ENCODE data around the gene SELENON.

SELENON gene

DNA sequence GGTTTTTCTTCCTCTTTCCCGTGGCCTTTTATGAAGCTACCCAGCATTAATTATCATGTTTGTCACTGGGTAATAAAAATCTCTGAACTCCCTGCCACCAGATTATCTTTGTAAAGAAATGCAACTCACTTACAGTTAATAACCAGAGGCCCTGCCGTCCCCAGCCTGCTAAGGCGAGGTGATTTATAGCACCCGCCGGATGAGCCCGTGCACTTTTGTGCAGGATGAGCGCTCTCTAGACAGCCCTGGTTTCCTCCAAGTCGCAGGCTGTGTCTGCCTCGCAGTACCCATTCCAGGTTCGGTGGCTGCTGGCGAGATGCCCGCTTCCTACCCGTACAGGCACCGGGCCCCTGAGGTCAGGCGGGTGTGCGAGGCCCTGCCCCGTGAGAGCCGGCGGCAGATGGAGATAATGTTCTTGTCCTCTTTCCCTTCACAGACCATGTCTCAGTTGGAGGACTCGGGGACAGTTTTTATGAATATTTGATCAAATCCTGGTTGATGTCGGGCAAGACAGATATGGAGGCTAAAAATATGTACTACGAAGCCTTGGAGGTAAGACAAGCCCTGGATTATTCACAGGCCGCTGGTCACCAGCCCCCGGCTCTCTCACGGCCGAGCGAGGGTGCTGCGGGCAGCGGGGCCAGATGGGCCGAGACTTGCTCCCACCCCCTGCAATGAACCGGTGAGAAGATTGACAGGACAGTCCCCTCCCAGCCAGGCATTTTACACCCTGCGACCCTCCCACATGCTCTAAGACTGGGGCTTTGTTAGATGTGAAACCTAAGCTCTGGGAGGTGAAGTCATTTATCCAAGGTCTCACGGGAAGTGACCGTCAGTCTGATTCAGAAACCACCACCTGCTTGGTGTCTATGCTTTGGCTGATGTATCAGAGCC lies 28.5 kb upstream of the SELENON start:
- DNase-seq: peak; percentile 45 to 50

DNA sequence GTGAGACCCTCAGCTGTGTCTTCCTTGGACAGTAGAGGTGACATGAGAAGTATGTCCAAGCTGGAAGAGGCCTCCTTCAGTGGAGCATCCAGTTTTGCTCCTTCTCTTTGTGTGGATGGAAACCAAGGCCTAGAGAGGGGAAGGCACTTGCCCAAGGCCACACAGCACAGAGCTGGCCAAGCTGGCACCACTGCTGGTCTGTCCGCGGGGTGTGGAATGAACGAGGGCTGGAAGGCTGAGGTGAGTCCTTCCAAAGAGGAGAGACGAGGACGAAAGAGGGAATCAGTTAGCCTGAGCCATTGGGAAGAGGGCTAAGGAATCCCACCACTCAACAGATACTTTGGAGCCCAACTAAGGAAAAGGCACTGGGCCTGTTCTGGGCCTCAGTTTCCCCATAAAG lies 27.8 kb upstream of the SELENON start:
- DNase-seq: no peak

DNA sequence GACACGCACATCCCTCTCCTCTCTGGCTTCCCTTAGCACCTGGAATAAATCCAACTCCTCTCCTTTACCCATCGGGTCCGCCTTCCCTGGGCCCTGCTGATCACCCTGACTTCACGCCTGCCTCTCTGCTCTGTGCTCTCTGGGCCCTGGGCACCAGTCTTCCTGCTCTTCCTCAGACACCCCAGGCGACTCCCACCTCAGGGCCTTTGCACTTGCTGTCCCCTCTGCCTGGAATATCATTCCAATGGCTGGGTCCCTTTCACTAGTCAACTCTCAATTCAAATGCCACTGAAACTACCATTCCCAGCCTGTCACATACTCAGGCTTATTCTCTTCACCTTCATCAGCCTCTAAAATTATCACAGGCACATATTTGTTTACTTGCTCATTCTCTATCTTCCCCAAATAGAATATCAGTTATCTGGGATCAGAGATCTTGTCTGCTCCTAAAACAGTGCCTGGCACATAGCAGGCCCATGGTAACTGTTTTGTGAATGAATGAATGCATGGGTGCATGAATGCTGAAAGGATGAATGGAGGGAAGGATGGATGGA lies 27.2 kb upstream of the SELENON start:
- DNase-seq: no peak

DNA sequence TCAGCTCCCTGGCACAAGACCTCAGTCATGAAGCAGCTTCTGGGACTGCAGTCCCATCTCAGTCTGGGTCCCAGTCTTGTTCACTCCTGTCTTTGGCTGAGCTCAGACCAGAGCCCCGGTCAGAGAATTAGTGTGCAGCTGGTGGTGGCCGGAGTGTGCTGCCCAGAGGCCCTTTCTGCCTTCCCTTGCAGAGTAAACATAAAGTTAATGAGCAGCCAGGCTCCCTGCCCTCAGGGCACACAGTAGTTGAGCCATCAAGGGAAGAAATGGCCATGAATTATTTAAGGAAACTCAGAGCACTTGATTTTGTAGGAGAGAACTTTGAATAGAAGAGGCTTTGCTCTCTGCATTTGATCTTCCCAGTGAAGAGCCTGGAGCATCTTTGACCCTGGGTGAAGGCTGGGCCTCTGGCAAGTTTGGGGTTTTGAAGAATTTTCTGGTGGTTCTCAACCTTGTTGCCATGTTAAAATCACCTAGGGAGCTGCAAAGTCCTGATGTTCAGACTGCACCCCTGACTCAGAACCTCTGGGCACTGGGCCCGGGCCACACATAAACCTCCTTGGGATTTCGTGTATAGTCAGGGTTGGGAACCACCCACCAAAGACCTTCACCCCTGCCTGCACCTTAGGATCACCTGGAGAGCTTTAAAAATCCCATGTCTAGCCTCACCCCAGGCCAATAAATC lies 26.4 kb upstream of the SELENON start:
- no peak for DNase-seq

DNA sequence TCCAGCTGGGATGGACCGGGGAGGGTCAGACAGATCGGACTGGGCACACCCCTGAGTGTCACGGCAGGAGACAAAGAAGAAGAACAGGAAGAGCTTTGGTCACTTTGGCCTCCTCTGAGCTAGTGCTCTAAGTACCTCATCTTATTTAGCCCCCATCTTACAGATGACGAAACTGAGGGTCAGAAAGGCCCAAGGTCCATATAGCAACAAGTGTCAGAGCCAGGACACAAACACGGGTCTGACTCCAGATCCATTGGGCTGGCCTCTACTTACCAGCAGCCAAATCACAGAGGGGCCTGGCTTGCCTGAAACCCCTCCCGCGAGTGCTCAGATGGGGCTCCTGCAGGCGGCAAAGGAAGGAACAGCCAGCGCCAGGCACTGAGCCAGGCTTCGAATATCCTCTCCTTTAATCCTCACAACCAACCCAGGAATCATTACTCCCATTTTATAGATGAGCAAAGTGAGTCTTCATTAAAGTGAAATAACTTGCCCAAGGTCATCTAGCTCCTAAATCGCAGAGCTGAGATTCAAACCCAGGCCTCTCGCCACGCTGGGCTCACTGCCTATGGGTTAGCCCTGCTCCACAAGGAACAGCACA lies 25.7 kb upstream of the SELENON start:
- DNase-seq: no peak

DNA sequence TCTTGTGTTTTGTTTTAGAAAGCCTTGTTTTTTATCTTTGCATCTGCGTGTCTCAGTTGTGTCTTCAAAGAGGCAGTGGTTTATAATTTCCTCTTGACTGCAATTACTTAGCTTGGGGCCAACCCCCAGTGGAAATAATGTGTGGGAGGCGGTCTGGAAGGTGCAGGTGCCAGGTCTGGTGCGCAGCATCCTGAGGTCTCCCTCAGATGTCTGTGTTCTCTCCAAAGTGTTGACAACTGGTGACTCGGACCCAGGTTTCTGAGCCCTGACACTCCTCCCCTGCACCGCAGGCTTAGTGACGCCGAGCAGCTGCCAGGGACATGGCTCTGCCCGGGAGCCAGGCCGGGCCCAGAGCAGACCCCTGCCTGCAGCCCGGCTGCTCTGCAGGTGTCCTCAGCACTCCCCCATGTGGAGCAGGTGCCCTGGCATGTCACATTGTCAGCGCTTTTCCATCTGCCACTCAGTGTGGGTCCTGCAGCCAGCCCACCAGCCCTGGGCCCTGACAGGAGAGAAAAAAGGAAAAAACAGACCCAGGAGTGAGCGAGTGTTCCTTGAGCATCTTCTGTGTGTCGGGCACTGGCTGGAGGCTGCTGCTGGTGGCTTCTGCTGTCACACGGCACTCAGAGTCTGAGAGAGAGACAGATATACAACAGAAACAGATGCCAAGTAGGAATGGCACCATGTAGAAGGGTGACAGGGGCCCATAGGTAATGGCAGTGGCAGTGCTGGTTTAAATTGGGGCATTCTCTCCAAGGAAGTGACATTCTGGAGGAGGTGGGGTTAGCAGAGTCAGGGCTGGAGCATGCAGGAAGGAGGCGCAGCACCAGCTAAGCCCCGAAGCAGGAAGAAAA lies 24.8 kb upstream of the SELENON start:
- peak in 1 of 2 experiments; percentile 21 for DNase-seq

DNA sequence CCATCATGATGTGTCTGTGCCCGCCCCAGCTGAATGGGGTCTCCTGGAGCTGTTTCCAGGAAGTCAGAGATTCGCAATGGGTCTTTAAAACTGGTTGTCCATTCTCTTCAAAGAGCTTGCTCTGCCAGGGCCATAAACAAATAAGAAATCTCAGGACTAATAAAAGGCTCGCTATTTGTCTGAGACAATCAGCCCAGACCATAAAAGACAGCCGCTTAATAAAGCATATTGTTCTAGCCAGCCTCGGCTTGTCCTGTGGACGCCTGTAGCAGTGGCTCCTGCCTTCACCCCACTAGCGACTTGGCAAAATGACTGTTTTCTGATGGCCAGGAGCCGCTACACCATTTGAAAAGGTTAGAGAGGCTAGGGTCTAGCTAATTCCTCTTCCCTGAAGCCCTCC lies 20.6 kb upstream of the SELENON start:
- no peak for DNase-seq

DNA sequence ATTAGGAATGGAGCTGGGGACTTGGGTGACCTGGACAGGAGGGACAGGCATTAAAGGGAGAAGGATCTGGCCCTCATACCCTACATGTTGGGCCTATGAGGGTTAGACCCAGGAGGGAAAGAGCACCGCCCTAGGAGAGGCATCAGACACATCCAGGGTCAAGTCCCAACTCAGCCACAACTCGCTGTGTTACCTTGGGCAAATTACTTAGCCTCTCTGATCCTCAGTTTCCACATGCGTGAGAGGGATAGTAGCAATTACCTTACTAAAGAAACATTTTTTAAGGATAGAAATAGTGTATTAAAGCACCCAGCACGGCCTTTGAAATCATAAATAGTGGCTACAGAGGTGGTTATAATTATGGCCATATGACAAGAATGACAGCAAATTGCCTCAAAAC lies 20.1 kb upstream of the SELENON start:
- DNase-seq: no peak

DNA sequence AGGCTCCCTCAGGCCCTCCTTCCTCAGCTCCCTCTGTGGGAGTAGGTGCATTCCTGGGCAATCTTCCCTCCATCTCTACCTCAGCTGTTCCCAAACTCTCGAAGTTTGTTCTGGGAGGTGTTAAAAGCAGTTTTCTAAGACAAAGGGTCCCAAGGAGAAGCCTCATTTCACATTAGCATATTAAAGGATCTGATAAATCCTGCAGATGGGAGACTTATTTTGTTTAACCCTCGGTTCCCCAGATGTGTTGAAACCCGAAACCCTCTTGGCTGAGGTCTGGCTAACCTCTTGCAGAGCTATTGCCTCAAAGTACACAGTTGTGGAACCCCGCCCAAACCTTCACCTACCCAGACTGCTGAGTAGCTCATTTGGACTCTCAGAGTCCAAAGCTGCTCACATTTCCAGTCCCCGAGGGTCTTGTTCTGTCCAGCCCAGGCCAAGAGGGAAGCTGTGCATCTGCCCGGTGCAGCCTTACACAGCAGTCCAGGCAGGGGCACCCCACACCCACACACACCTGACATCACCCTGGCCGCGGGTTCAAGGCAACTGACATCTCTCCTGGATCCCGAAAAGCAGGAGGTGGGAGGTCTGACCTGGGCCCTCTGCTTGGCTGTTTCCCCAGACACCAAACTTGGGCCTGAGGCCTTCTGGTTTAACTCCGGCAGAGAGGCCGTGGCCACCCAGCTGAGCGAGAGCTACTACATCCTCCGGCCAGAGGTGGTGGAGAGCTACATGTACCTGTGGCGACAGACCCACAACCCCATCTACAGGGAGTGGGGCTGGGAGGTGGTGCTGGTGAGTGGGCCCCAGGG lies 19.5 kb upstream of the SELENON start:
- no peak for DNase-seq

DNA sequence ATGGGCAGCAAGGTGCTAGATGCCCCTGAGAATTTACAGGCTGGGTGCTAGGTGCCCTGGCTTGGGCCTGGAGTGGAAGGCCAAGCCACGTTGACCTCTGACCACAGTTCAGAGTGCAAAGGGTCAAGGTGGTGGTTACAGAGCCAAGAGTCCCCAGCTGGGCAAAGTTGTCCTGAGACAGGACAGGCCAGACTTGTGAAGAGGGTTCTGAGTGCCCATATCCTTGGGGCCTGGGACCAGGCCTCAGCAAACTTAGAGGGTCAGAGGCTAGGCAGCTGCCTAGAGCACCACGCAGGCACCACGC lies 18.9 kb upstream of the SELENON start:
- DNase-seq: no peak

DNA sequence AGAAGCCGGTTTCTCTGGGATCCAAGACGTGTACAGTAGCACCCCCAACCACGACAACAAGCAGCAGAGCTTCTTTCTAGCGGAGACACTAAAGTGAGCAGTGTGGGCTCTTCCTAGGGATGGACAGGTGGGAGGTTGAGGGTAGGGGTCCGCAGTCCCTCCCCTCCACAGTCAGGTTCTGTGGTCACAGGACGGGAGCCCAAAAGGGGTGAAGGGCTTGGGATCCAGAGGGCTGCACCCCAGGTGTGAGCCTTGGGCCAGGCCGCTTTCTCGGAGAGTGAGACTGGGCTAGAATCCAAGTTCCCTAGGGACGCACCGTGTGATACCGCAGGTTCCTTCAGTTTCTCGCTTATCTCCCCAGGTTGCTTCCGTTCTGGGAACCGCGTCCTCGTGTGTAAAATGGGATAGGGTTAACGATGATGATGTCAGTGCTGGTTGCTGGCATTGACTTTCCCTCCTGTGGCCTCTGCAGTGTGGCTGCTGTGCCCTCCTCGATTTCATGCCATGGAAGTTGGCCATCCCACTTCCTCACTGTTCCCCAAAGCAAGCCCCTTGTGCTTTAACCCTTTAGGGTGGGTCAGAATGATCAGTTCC lies 17.3 kb upstream of the SELENON start:
- no peak for DNase-seq

DNA sequence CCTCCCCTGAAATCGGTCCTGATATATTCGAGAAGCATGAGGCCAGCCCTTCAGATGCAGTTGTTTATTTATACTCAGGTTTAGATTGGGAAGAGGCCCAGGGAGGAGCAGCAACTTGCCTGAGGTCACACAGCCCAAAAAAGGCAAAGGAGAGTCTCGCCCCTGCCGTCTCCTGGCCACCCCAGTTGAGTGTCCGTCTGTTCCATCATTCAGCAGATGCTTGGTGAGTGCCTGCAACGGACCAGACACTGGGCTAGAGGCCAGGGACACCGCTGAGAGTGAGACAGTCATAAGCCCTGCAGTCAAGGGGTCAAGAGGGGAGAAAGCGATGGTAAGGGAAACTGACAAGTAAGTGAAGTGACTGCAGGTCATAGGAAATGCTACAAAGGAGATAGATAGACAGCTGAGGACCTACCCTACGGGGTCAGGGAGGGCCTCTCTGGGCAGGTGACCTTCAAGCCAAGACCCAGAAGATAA lies 15.4 kb upstream of the SELENON start:
- no peak for DNase-seq

DNA sequence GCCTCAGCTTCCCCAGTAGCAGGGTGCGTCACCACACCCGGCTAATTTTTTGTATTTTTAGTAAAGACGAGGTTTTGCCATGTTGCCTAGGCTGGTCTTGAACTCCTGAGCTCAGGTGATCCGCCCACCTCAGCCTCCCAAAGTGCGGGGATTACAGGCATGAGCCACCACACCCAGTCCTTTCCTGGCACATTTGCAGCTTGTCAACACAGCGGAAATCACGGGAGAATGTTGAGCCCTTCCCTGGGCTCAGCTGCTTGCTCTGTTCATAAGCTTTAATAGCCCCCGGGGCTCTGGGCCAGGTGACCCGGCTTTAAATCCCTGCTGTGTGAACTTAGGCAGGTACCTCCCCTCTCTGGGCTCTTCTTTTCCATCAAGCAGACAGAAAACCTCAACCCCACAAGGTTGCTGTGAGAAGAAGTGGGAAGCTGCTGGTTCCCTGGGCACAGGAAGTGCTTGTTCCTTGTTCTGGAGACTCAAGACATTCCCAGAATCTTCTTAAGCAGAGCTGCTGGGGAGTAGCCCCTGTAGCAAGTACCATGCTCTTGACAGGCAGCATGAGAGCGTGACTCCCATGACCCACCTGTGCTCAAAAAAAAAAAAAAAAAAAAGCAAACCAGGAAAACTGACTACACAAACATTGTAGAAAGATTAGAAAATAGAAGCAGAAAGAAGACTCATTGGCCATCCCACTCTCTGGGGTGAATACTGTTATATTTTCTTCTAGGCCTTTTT lies 14.5 kb upstream of the SELENON start:
- no peak for DNase-seq

DNA sequence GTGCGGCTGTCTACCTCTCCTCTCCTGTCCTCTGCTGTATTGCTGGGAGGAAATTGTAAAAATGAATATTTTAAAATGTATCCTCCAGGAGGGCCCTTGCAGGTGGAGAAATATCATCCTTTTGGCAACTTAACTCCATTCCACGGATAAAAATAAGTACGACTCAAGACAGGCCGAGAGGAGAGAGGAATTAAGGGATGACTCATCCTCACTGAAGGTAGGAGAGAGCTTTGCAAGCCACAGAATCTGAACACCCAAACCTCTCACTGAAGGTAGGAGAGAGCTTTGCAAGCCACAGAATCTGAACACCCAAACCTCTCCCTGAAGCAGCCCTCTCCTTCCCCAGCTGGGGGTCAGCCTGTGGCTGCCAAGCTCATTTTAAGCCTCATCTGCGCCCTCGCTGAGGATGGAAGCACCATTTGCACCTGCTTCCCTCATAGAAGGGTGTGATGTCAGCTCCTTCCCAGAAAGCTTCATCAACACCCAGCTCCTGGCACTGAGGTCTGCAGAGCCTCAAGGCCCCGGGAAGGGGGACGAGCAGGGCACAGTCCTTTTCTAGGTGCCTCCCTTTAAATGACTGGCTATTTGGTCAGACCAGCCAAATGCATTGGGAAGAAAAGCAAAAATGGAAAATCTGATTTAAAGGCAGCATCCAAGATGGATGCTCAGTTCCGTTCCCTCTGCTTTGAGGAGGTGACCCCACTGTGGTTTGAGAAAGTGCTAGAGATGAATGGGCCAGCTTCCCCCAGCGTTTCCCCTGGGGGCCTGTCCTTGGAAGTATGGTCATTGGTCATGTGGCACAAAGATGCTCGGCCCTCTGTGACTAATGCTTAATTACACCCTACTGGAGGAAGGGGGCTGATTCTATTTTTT lies 12.9 kb upstream of the SELENON start:
- no peak for DNase-seq

DNA sequence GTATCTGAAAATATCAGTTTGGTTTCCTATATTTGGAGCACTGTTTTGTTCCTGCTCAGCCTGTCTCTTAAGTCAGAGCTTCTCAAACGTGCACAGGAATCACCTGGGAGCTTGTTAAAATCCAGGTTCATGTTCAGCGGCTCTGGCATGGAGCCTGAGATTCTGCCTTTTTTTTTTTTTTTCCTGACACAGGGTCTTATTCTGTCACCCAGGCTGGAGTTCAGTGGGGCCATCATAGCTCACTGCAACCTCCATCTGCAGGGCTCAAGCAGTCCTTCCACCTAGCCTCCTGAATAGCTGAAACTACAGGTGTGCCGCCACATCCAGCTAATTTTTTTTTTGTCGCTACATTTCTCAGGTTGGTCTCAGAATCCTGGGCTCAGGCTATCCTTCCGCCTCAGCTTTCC lies 12.2 kb upstream of the SELENON start:
- DNase-seq: no peak

DNA sequence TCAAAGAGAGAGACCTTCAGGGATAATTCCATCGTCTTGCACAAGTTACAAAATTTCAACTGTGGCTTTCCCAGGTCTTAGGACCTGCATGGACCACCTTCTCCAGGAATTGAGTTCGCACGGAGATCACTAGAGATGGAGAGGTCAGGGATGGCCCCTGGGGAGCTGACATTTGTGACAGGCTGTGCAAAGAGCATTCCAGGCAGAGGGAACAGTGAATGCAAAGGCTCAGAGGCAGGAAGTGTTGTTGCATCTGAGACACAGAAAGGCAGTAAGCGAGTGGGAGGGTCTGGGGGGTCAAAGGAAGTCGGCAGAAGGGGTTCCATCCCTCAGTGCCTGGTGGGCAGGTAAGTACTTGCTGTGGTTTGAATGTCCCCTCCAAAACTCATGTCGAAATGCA lies 9.5 kb upstream of the SELENON start:
- DNase-seq: no peak

DNA sequence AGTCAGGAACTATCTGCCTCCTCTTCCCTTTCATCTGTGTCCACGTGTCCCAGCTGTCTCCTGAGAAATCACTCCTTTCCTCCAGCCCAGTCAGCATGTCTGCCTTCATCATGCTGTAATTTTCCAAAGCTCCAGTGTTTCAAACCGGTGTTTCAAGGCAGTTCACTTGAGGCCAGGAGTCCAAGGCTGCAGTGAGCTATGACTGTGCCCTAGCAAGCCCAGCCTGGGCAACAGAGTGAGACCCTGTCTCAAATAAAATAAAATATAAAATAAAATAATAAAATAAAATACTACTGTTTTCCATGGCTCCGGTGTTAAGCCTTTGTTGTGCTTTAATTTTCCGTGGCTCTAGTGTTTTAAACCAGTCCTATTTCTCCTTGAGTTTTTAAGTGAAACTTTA lies 7.9 kb upstream of the SELENON start:
- DNase-seq: no peak

DNA sequence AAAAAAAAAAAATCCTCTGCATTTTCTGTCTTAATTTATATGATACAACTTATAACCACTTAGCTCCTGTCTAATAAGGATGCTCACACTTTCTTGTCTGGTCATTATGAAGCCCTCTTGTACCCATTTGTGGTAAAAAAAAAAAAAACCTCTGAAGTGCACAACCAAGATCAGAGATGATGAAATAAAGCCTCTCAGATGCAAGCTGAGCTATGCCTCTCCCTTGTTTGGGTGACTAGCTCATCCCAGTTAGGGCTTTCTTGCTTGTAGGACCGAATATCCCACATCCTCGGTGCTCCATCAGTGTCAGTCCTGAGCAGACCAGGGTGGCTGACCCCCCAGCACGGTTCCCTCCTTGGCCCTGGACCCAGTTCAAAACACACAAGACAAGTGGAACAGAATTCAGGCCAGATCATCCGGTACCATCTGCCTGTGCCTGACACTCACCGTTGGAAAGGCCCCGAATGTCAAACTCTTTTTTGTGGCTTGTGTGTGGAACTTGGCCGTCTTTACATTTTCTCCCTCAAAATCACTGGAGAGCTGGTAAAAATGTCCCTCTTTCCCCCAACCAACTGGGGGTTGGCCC lies 6.3 kb upstream of the SELENON start:
- DNase-seq: no peak

DNA sequence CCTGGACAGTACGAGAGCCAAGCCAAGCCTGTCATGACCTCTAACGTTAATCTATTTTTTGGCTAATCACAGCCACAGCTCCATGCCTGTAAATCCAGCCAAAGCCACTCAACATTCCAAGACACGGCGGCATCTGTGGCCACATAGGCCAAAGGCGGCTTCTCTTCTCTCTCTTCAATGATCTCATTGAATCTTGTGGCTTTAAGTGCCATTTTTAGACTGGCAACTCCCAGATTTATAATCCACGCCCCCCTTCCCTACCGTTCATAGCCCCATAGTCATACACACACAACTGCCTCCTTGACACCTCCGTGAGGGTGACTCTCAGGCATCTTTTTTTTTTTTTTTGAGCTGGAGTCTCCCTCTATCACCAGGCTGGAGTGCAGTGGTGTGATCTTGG lies 5.7 kb upstream of the SELENON start:
- DNase-seq: no peak
